Measurements from ENCODE around the gene RUSC2.
"Not testable (repeated sequence)": the region's sequence is repeated elsewhere in the genome, so short reads cannot be mapped to it uniquely, and the experiment has no call there.

RUSC2 gene, protein sequence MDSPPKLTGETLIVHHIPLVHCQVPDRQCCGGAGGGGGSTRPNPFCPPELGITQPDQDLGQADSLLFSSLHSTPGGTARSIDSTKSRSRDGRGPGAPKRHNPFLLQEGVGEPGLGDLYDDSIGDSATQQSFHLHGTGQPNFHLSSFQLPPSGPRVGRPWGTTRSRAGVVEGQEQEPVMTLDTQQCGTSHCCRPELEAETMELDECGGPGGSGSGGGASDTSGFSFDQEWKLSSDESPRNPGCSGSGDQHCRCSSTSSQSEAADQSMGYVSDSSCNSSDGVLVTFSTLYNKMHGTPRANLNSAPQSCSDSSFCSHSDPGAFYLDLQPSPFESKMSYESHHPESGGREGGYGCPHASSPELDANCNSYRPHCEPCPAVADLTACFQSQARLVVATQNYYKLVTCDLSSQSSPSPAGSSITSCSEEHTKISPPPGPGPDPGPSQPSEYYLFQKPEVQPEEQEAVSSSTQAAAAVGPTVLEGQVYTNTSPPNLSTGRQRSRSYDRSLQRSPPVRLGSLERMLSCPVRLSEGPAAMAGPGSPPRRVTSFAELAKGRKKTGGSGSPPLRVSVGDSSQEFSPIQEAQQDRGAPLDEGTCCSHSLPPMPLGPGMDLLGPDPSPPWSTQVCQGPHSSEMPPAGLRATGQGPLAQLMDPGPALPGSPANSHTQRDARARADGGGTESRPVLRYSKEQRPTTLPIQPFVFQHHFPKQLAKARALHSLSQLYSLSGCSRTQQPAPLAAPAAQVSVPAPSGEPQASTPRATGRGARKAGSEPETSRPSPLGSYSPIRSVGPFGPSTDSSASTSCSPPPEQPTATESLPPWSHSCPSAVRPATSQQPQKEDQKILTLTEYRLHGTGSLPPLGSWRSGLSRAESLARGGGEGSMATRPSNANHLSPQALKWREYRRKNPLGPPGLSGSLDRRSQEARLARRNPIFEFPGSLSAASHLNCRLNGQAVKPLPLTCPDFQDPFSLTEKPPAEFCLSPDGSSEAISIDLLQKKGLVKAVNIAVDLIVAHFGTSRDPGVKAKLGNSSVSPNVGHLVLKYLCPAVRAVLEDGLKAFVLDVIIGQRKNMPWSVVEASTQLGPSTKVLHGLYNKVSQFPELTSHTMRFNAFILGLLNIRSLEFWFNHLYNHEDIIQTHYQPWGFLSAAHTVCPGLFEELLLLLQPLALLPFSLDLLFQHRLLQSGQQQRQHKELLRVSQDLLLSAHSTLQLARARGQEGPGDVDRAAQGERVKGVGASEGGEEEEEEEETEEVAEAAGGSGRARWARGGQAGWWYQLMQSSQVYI (N-terminal part only)

DNA sequence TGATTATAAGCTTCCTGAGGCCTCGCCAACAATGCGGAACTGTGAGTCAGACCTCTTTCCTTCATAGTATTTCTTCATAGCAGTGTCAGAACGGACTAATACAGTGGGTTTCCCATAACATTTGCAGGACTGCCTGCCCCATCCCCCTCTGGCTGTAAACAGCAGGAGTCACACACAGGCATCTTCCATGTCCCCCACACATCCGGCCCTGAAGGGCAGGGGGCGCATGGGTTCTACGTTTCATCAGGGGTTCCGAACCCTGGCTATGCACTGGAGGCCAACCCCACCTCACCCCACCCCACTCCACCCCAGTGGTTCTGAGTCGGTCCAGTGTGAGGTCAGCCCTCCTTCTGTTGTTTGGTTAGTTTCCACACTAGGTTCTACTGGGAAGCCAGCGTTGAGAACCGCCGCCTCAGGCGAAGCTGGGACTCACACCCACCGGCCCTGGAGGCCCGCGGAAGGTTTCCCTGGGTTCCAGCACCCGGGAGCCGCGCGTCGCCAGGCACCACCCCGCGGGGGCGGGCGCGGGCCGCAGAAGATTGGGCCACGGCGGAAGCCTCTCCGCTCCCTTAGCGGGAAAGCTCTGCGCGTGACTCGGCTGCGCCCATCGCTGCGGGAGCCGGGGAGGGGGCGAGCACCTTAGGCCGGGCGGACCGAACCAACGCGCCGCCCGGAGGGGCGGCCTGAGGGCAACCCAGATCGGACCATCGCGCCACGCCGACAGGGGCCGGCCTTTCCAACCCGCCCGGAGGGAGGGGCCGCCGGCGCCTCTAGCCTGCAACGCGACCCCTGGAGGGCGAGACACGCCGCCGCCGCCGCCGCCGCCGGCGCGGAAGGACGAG, at the start of gene RUSC2:
RUSC2 (plus strand) TSS at position 799 of the 842 bp plus-strand sequence. CDS start 56,411 bp downstream, outside the sequence.
- DNase-seq = no peak

DNA sequence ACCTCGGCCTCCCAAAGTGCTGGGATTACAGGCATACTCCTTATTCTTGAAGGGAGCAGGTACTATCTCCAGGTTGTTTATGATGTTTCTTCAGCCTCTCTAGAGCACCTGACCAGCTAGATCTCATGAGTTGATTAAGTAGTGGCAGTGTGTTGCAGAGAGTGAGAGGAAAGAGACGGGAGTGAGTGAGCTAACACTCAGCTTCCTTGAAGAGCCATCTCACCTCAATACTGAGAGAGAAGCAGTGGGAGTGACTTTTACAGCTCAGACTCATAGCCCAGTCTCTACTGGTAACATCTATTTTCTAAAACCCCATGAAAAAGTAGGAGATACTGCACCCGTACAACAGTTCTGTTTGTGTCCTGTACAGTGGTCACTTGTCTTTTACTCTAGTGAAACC, 43.9 kb upstream of the RUSC2 start:
- DNase-seq = no peak

DNA sequence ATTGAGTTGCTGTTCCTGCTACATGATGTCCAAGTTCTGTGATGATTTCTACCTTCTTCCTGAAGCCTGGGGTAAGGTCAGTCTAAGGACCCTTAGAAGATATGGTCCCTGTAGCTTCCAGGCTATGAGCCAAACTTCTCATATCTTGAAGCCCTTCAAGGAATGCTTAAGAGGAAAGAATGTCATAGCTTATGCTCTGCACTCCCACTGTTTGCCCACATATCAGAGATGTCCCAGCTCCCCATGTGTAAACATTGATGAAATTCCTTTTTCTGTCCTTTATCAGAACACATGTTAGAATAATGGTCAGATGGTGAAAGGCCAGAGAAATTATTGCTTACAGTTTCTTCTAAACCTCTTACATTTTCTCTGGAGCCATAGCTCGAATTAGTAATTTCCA, 41.4 kb upstream of the RUSC2 start:
- no peak for DNase-seq

GRCh38 chr9:35452481-35452880, 37.4 kb upstream of the RUSC2 start:
- no peak for DNase-seq

- no peak for DNase-seq
These were observed 36.1 kb upstream of the RUSC2 start for GRCh38 chr9:35453786-35454185.

GRCh38 chr9:35464141-35465025, 25.5 kb upstream of the RUSC2 start:
- DNase-seq = no peak

- DNase-seq = no peak
These were observed 19.6 kb upstream of the RUSC2 start for GRCh38 chr9:35470340-35470739.

GRCh38 chr9:35470894-35471293, 19.0 kb upstream of the RUSC2 start:
- DNase-seq = no peak

GRCh38 chr9:35476596-35476995, 13.3 kb upstream of the RUSC2 start:
- DNase-seq = no peak

GRCh38 chr9:35477211-35477855, 12.6 kb upstream of the RUSC2 start:
- DNase-seq = not testable (repeated sequence)

DNA sequence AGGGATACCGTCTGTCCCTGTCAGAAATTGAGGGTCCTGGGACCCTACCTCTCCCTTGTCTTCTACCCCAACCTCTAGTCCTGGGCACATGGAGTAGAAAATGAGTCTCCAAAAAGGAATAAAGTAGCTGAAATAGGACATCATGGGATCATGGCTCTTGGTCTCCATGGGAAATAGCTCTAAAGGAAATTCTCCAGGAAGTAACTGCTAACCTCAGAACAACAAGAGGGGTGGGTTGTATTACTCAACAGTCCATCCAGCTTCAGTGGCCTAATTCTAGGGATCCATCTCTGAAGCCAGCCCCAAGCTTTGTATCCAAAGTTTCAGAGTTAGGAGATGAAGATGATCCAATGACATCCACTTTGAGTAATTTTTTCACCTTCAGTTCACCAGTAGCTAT, 11.0 kb upstream of the RUSC2 start:
- DNase-seq = no peak

- DNase-seq = no peak
These were observed 8.4 kb upstream of the RUSC2 start for GRCh38 chr9:35481347-35481975.

GRCh38 chr9:35482071-35482470, 7.8 kb upstream of the RUSC2 start:
- DNase-seq = no peak

DNA sequence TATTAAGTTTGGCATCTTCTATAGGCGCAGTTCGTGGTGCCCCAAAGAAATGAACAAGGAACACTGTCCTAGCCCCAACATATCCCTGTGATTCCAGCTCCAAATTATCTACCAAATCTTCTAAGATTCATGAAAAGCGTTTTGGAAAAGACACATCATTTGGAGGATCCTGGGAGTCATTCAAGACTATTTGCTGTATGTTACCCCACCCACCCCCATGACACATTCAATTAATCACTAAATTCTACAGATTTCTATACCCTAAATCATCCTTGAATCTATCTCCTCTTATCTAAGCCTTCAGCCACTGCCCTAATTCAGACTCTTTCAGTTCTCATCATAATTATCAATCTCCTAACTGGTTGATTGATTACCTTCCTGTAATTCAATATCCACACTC, 5.5 kb upstream of the RUSC2 start:
- DNase-seq = no peak

- DNase-seq = no peak
These were observed 2.8 kb upstream of the RUSC2 start for GRCh38 chr9:35487081-35487480.

DNA sequence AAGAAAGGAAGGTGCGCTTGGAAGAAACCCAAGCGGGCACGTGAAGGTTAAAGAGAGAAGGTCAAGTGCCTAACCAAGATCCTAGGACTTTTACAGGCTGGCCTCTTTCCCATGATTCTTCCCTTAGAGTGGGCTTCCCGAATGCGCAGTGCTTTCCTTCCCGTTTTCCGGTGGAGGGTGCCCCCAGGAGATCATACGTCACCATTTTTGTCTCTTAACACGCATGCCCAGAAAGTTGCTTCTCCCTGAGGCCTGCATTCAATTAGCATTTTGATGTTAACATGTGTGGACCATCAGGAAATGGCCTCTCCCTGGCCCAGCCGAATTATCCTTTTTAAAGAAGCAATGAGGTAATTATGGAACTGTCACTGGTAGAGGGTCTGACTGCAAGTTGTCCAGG, 1.9 kb upstream of the RUSC2 start:
- DNase-seq = no peak

GRCh38 chr9:35488566-35489312, 1.2 kb upstream of the RUSC2 start:
- no peak for DNase-seq

DNA sequence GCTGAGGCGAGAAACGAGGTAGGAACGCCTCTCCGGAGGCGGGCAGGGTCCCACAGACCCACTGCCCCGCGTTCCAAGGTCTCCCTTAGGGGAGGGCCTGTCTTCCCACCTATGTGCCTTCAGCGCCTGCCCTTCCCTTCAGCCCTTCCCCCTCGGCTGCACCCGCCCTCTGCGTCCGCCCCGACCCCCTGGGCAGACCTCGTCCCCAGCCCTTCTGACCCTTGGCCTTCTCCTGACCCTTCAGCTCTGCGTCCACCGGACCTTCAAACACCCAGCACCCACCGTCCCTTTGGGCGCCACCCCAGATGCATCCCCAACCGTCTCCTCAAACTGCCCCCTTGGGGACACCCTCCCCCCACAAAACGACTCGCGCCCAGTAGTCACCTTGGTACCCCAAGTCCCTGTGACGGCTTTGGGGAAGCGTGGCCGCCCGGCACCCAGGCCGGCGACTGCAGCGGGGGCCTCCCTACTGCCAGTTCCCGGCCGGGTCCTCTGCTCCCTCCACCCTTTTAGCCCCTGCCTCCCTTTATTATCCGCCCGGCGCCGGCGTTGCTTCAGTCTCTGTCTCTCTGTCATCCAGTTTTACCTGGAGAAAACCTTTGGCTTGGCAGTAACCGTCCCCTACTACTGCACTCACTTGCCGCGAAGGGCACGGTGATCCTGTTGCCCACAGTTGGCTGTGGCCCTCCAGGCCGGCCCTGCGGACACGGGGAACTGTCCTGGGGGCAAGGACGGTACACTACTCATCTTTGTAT, 421 bp downstream of the RUSC2 start:
- no peak for DNase-seq

Data from activated T-cell treated with anti-CD3 and anti-CD28 coated beads for 4 hours (primary cell).